ENCODE measurements around the gene DLGAP3. TPM values are rescaled to one million over a fixed set of nuclear protein-coding genes. Genes with fewer than 3 reads are reported as not detected.
A peak's percentile ranks its signal among the peaks of the same experiment; 100 is the strongest.

DLGAP3 gene
- total and polyA plus RNA-seq, 2 donors (not counting 3 experiments of a cell fraction or from before 2014, with no cell fraction given): 0.04 to 0.20 TPM

DNA sequence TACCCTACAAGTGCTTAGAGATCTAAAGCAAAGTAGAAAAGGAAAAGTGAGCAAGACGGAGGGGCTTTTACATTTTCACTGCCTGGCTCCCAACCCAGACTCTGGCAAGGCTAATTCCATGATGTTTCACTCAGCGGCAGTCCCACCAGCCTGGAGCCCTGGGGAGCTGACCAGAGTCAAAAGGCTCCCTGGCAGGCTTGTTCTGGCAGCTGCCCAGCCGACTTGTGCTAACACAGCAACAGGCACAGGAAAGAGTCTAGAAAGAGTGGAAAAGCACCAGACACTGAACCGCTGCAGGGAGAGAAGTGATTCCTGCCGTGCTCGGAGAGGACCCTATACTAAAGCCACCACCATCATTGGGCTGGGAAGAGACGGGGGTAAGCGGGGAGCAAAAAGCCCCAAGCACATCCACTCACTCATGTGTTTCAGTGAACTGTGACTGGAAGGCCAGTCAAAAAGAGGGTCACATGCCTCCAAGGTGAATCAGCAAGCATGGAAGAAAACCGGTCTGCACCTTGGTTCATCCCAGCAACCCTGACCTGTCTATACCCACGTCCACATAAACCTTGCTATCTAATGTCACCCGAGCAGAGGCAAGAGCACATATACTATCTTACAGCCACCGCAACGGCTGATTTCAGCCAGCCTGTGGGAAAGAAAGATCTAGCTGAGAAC lies 77.9 kb downstream of the DLGAP3 start:
- FAIRE-seq (no peak), DNase-seq (ENCODE audit: low read depth, low spot score) (peak; percentile 90)
- TF ChIP-seq FOS (IDR thresholded peaks at IDR 0.05; ENCODE audit: borderline replicate concordance, insufficient read depth, low read length): no peak
- TF ChIP-seq POLR2AphosphoS5 (IDR thresholded peaks at IDR 0.05; ENCODE audit: insufficient read depth, low read depth, low read length): peak; percentile 12
- H3K27ac ChIP-seq (ENCODE audit: insufficient read depth, low read depth, low read length): no peak overlapping the region
- H3K4me1 ChIP-seq (ENCODE audit: control insufficient read depth, extremely low read depth, insufficient read depth, low read length): peaks cover 13% of the 10 kb centered on the region
- H3K9me3 ChIP-seq (replicated peaks; ENCODE audit: control insufficient read depth, insufficient read depth, low read length): no peaks in the 10 kb centered on the region
- no TSS peak for BruUV-seq (replicated peaks)
- H3K79me2 ChIP-seq (ENCODE audit: control insufficient read depth, insufficient read depth, low read length): peaks cover 13% of the 10 kb centered on the region
- no peak overlapping the region for H3K4me3 ChIP-seq (replicated peaks in 1 of 3; ENCODE audit: insufficient read depth in 1 of 3, low read depth in 1 of 3, low read length in 3 of 3)
- H3K9ac ChIP-seq (replicated peaks; ENCODE audit: extremely low read depth, insufficient read depth, low read length): no peak overlapping the region
- dilution Hi-C loops (cut with MboI; ENCODE audit: extremely low pct_ligation_motif_present, low sequenced_read_pairs): no loop called here
- H2AFZ ChIP-seq (ENCODE audit: low read depth, low read length): no peak overlapping the region
- POLR2A ChIA-PET: no interaction called here
- peaks cover 6 to 10% of the 10 kb centered on the region in 2 experiments for H3K36me3 ChIP-seq (ENCODE audit: control insufficient read depth in 2 of 2, extremely low read depth in 1 of 2, insufficient read depth in 2 of 2, low read length in 2 of 2)
- no peaks in the 10 kb centered on the region for H3K9me1 ChIP-seq (replicated peaks; ENCODE audit: control insufficient read depth, extremely low read depth, insufficient read depth, low read length)
- no peak overlapping the region for H3K4me2 ChIP-seq (ENCODE audit: insufficient read depth, low read length)
- H4K20me1 ChIP-seq (replicated peaks; ENCODE audit: control insufficient read depth, extremely low read depth, insufficient read depth, low read length): no peaks in the 10 kb centered on the region
- CTCF ChIA-PET: interaction anchor here (0.8 to 4.3 kb wide), 7 partner anchors 8 to 111 kb away, joined by 5 to 83 read pairs (median 9); partner anchors contain the start of gene GJA4
- no peaks in the 10 kb centered on the region for H3K27me3 ChIP-seq (ENCODE audit: control insufficient read depth in 2 of 2, insufficient read depth in 2 of 2, low read length in 2 of 2)
- intact Hi-C loops (cut with micrococcal nuclease): loop anchor here (1.0 to 10.0 kb wide), 7 partner anchors 8 to 711 kb away; partner anchors contain the start of gene ZMYM6

DNA sequence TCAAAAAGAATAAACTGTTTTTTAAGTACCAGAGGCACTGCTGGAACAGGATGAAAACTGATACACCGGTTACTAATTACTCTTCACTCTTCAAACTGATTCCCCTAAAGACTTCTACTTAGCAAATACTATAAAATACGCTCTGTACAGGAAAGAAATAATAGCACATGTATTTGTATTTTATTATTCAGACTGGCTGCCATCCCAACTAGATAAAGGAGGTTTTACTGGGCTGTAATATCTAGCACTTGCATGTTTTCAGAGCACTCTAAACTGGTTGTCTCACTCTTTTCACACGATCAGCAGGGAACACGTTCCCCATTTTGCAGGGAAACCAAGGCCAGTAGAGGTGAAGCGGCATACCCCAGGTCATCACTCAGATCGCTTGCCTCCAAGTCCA lies 79.1 kb downstream of the DLGAP3 start:
- TF ChIP-seq, protein P1, sequence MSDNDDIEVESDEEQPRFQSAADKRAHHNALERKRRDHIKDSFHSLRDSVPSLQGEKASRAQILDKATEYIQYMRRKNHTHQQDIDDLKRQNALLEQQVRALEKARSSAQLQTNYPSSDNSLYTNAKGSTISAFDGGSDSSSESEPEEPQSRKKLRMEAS (IDR thresholded peaks at IDR 0.05; ENCODE audit: insufficient read depth, insufficient read length): no peak
- TF ChIP-seq JUN (IDR thresholded peaks at IDR 0.05; ENCODE audit: borderline replicate concordance, insufficient read depth, insufficient read length, low read depth) (no peak), GATA2 (IDR thresholded peaks at IDR 0.05; ENCODE audit: insufficient read depth, insufficient read length, low read depth, low read length) (no peak), POLR2A (IDR thresholded peaks at IDR 0.05; ENCODE audit: low read depth, low read length) (no peak), EZH2 (IDR thresholded peaks at IDR 0.05; ENCODE audit: borderline replicate concordance, low read depth, low read length, severe bottlenecking) (no peak)
- DNase-seq (ENCODE audit: low read depth, low spot score): no peak
- dilution Hi-C loops (cut with MboI; ENCODE audit: extremely low pct_ligation_motif_present, low sequenced_read_pairs) (no loop called here), intact Hi-C loops (cut with micrococcal nuclease) (loop anchor here (5.0 to 10.0 kb wide), 4 partner anchors 182 to 712 kb away; partner anchors contain the start of gene ZMYM6)
- BruUV-seq (replicated peaks): no TSS peak
- Histone ChIP-seq H3K79me2 (ENCODE audit: control insufficient read depth, insufficient read depth, low read length) (peaks cover 7% of the 10 kb centered on the region), H3K4me3 (replicated peaks in 1 of 3; ENCODE audit: insufficient read depth in 1 of 3, low read depth in 1 of 3, low read length in 3 of 3) (no peak overlapping the region), H3K36me3 (ENCODE audit: control insufficient read depth in 2 of 2, extremely low read depth in 1 of 2, insufficient read depth in 2 of 2, low read length in 2 of 2) (peaks cover 6% of the 10 kb centered on the region in 2 experiments), H3K9me1 (replicated peaks; ENCODE audit: control insufficient read depth, extremely low read depth, insufficient read depth, low read length) (no peaks in the 10 kb centered on the region), H3K9me3 (replicated peaks; ENCODE audit: control insufficient read depth, insufficient read depth, low read length) (no peaks in the 10 kb centered on the region), H3K9ac (replicated peaks; ENCODE audit: extremely low read depth, insufficient read depth, low read length) (no peak overlapping the region), H3K4me1 (ENCODE audit: control insufficient read depth, extremely low read depth, insufficient read depth, low read length) (peaks cover 13% of the 10 kb centered on the region), H3K4me2 (ENCODE audit: insufficient read depth, low read length) (no peak overlapping the region), H2AFZ (ENCODE audit: low read depth, low read length) (no peak overlapping the region), H4K20me1 (replicated peaks; ENCODE audit: control insufficient read depth, extremely low read depth, insufficient read depth, low read length) (no peaks in the 10 kb centered on the region), H3K27ac (ENCODE audit: insufficient read depth, low read depth, low read length) (no peak overlapping the region), H3K27me3 (ENCODE audit: control insufficient read depth in 2 of 2, insufficient read depth in 2 of 2, low read length in 2 of 2) (no peaks in the 10 kb centered on the region)
- FAIRE-seq: no peak
- ChIA-PET CTCF (interaction anchor here (4.3 kb wide), 1 partner anchor 63 kb away, joined by 83 read pairs; no protein-coding TSS in a partner anchor), POLR2A (no interaction called here)
